ENCODE measurements around the gene PTPN4. TPM values are rescaled to one million over a fixed set of nuclear protein-coding genes. Genes with fewer than 3 reads are reported as not detected.

Gene PTPN4
- total and polyA plus RNA-seq, 9 of the 15 experiments (the other 6 are each of a cell fraction or from before 2014, with no cell fraction given): 5.0 to 32.8 (median 27.3) TPM

GRCh38 chr2:119753930-119754321 lies 5.8 kb upstream of the PTPN4 start:
- FAIRE-seq (no peak), ATAC-seq (no peak), DNase-seq (ENCODE audit: extremely low read depth in 1 of 4, low spot score in 3 of 4) (no peak)
- no peak overlapping the region for H3K4me2 ChIP-seq (ENCODE audit: insufficient read depth, low read length)
- no peak overlapping the region for H3K27ac ChIP-seq (ENCODE audit: extremely low read depth, low read depth, low read length)
- no peaks in the 10 kb centered on the region for H3K79me2 ChIP-seq (ENCODE audit: control insufficient read depth, insufficient read depth, low read length)
- peaks cover 0 to 10% of the 10 kb centered on the region in 2 experiments; a peak in 3 of 5 replicates for H3K4me1 ChIP-seq (replicated peaks in 1 of 2; ENCODE audit: control insufficient read depth in 2 of 2, insufficient read depth in 2 of 2, low read length in 2 of 2)
- no peak overlapping the region for H3K9ac ChIP-seq (ENCODE audit: insufficient read depth in 1 of 2, low read depth in 2 of 2, low read length in 2 of 2)
- intact Hi-C loops (cut with micrococcal nuclease): loop anchor here (1.0 to 5.0 kb wide), 5 partner anchors 69 to 421 kb away; partner anchors contain the start of gene EPB41L5
- WGBS (ENCODE audit: insufficient coverage, low coverage, missing lambda C conversion rate): 81% methylated on average over 1 of the region's 1 CpG
- H3K9me1 ChIP-seq (ENCODE audit: control insufficient read depth, insufficient read depth, low read length): no peaks in the 10 kb centered on the region
- no peaks in the 10 kb centered on the region for H3K9me3 ChIP-seq (replicated peaks; ENCODE audit: control insufficient read depth, insufficient read depth, low read depth, low read length)
- in situ Hi-C loops (cut with MboI): loop anchor here (5.0 kb wide), 1 partner anchor 418 kb away; no protein-coding TSS in a partner anchor
- POLR2A ChIA-PET: interaction anchor here (0.5 to 0.7 kb wide), 2 partner anchors 30 to 109 kb away, joined by 3 read pairs; no protein-coding TSS in a partner anchor
- H3K4me3 ChIP-seq: no peak overlapping the region
- 0 out of 5 replicates have a peak, but pooled peaks cover 4 to 5% of the 10 kb centered on the region in 2 experiments for H3K27me3 ChIP-seq (ENCODE audit: control insufficient read depth in 2 of 2, insufficient read depth in 2 of 2, low read length in 2 of 2)
- peak overlapping the region; percentile 34; the same call in 1 of the 2 replicates for H2AFZ ChIP-seq (ENCODE audit: low read depth, low read length)
- CTCF ChIA-PET (ENCODE audit: low intra/inter-chr PET ratio): interaction anchor here (0.7 to 2.6 kb wide), 5 partner anchors 70 to 531 kb away, joined by 3 to 11 read pairs (median 4); no protein-coding TSS in a partner anchor
- no peaks in the 10 kb centered on the region for H3K36me3 ChIP-seq (ENCODE audit: control insufficient read depth, insufficient read depth, low read length)
- H4K20me1 ChIP-seq (replicated peaks; ENCODE audit: control insufficient read depth, insufficient read depth, low read length): no peaks in the 10 kb centered on the region
- TF ChIP-seq CEBPB (tag; IDR thresholded peaks at IDR 0.05) (peak; percentile 38; the same call in 1 of the 2 replicates), ZNF695 (CRISPR knock-in tag; IDR thresholded peaks at IDR 0.05) (no peak), TFAP4 (CRISPR knock-in tag; IDR thresholded peaks at IDR 0.05; ENCODE audit: borderline replicate concordance) (no peak)
- no TSS peak for BruUV-seq (replicated peaks)

- DNase-seq (ENCODE audit: extremely low read depth in 1 of 4, low spot score in 3 of 4) (no peak), FAIRE-seq (no peak), ATAC-seq (no peak)
- in situ Hi-C loops (cut with MboI) (no loop called here), intact Hi-C loops (cut with micrococcal nuclease) (no loop called here)
- Histone ChIP-seq H3K9me3 (replicated peaks; ENCODE audit: control insufficient read depth, insufficient read depth, low read depth, low read length) (no peaks in the 10 kb centered on the region), H3K4me1 (replicated peaks in 1 of 2; ENCODE audit: control insufficient read depth in 2 of 2, insufficient read depth in 2 of 2, low read length in 2 of 2) (peaks cover 9 to 11% of the 10 kb centered on the region in 2 experiments; a peak in 3 of 5 replicates), H3K27ac (ENCODE audit: extremely low read depth, low read depth, low read length) (no peak overlapping the region), H4K20me1 (replicated peaks; ENCODE audit: control insufficient read depth, insufficient read depth, low read length) (no peaks in the 10 kb centered on the region), H3K9me1 (ENCODE audit: control insufficient read depth, insufficient read depth, low read length) (no peaks in the 10 kb centered on the region), H3K79me2 (ENCODE audit: control insufficient read depth, insufficient read depth, low read length) (peaks cover 7% of the 10 kb centered on the region), H3K27me3 (ENCODE audit: control insufficient read depth in 2 of 2, insufficient read depth in 2 of 2, low read length in 2 of 2) (no peaks in the 10 kb centered on the region), H3K4me3 (no peak overlapping the region), H3K36me3 (ENCODE audit: control insufficient read depth, insufficient read depth, low read length) (no peaks in the 10 kb centered on the region), H3K9ac (ENCODE audit: insufficient read depth in 1 of 2, low read depth in 2 of 2, low read length in 2 of 2) (no peak overlapping the region), H2AFZ (ENCODE audit: low read depth, low read length) (peak overlapping the region; percentile 35), H3K4me2 (ENCODE audit: insufficient read depth, low read length) (no peak overlapping the region)
- ChIA-PET POLR2A (no interaction called here), CTCF (ENCODE audit: low intra/inter-chr PET ratio) (interaction anchor here (1.2 to 2.2 kb wide), 2 partner anchors 70 to 419 kb away, joined by 3 to 7 read pairs; no protein-coding TSS in a partner anchor)
- BruUV-seq (replicated peaks): no TSS peak
- 15% methylated on average over 1 of the region's 1 CpG for WGBS (ENCODE audit: insufficient coverage, low coverage, missing lambda C conversion rate)
- no peak for TF ChIP-seq EP400 (IDR thresholded peaks at IDR 0.05)
- no peak for TF ChIP-seq ZNF75A (CRISPR knock-in tag; IDR thresholded peaks at IDR 0.05)
- TF ChIP-seq ZNF41 (CRISPR knock-in tag; conservative IDR thresholded peaks at IDR 0.05): no peak
- TF ChIP-seq THRB (CRISPR knock-in tag; conservative IDR thresholded peaks at IDR 0.05): no peak
- no peak for TF ChIP-seq CTBP1 (IDR thresholded peaks at IDR 0.05; ENCODE audit: borderline replicate concordance)
- TF ChIP-seq GABPA (tag; conservative IDR thresholded peaks at IDR 0.05; ENCODE audit: low read depth): no peak
- TF ChIP-seq ZNF57 (CRISPR knock-in tag; IDR thresholded peaks at IDR 0.05): no peak
- TF ChIP-seq HOMEZ (CRISPR knock-in tag; IDR thresholded peaks at IDR 0.05): no peak
- TF ChIP-seq ELF2 (CRISPR knock-in tag; IDR thresholded peaks at IDR 0.05): no peak
- TF ChIP-seq SOX6 (IDR thresholded peaks at IDR 0.05): no peak
Observed at GRCh38 chr2:119755906-119756305, 3.8 kb upstream of the PTPN4 start.

Data from K562 (cell line).